HepG2 (cell line): ENCODE measurements around the gene MAPK12. TPM values are rescaled to one million over a fixed set of nuclear protein-coding genes. Genes with fewer than 3 reads are reported as not detected.
A peak's percentile ranks its signal among the peaks of the same experiment; 100 is the strongest.

ENCODE experiments used
- ATAC-seq: fragments of 200-7000 bp; cut with Tn5 transposase; 3 replicates; pipeline ENCODE4 v1.9.1; 2020; ENCODE audit warnings: mild to moderate bottlenecking, moderate library complexity
- BruUV-seq: library from RNA; stranded (reverse); fragments of 400-500 nt; replicated peaks from 2 replicates; lab custom pipeline; 2021; lab: Mats Ljungman, UMichigan
- CTCF ChIA-PET: fragments of 300-600 bp; formaldehyde crosslinking; extraction: SDS; loops from one replicate; lab custom pipeline; 2021; ENCODE audit warnings: low total read pairs, inconsistent platforms, low intra/inter-chr PET ratio; lab: Yijun Ruan, JAX
- POLR2A ChIA-PET: fragments of 350-600 bp; sonication (Branson Sonifier 250); formaldehyde crosslinking; loops from one replicate; lab custom pipeline; 2020; ENCODE audit warnings: antibody characterized with exemption, inconsistent platforms; lab: Yijun Ruan, JAX
- DNase-seq: peaks from one replicate; pipeline ENCODE4 v3.0.0-alpha.2; 2015; ENCODE audit warnings: low spot score
- FAIRE-seq: peaks from 3 replicates; lab custom pipeline; 2011; peaks lifted over from hg19 to GRCh38; lab: Jason Lieb, UNC
- H2AFZ ChIP-seq: one replicate; pipeline ENCODE4 v1.6.1; 2011; ENCODE audit warnings: low read length, inconsistent platforms
- H3K27ac ChIP-seq: fragments of 300-600 bp; 3 replicates; pipeline ENCODE4 v1.8.0; 2011; ENCODE audit warnings: mixed run types, mild to moderate bottlenecking, mixed read lengths, low read length, inconsistent platforms; ENCODE audit not compliant: insufficient read depth; ENCODE audit errors: extremely low read length
- H3K27me3 ChIP-seq, 2 experiments: fragments of 200-600 bp in 1 of 2; 2 replicates in 1 of 2; 3 replicates in 1 of 2; pipeline versions ENCODE4 v1.6.0 to v1.8.0; 2011; ENCODE audit warnings: low read length in 2 of 2, mild to moderate bottlenecking in 2 of 2, moderate library complexity in 2 of 2, inconsistent platforms in 1 of 2; ENCODE audit not compliant: insufficient read depth in 2 of 2, control insufficient read depth in 1 of 2
- H3K36me3 ChIP-seq, 2 experiments: fragments of 200-600 bp in 1 of 2; replicated peaks in 1 of 2; 2 replicates in 1 of 2; 3 replicates in 1 of 2; pipeline versions ENCODE4 v1.5.1 to v1.8.0; 2011; ENCODE audit warnings: low read length in 2 of 2, inconsistent platforms in 1 of 2; ENCODE audit not compliant: insufficient read depth in 2 of 2, control insufficient read depth in 1 of 2
- H3K4me1 ChIP-seq: 2 replicates; pipeline ENCODE4 v1.5.1; 2012; ENCODE audit warnings: low read length, inconsistent platforms; ENCODE audit not compliant: insufficient read depth
- H3K4me2 ChIP-seq: 2 replicates; pipeline ENCODE4 v1.6.0; 2011; ENCODE audit warnings: low read depth, low read length, inconsistent platforms
- H3K4me3 ChIP-seq, 3 experiments: fragments of 200-600 bp in 1 of 3; sonication (generic), shearing (Covaris generic) in 1 of 3; replicated peaks in 1 of 3; 2 replicates each; pipeline ENCODE4 v1.5.1; 2011 to 2016; ENCODE audit warnings: low read length in 3 of 3, inconsistent platforms in 2 of 3, low read depth in 2 of 3, mild to moderate bottlenecking in 2 of 3, control low read depth in 1 of 3, mixed read lengths in 1 of 3; ENCODE audit not compliant: insufficient read depth in 1 of 3
- H3K79me2 ChIP-seq: one replicate; pipeline ENCODE4 v1.6.1; 2011; ENCODE audit warnings: low read length, inconsistent platforms; ENCODE audit not compliant: insufficient read depth
- H3K9ac ChIP-seq: 2 replicates; pipeline ENCODE4 v1.6.0; 2011; ENCODE audit warnings: mild to moderate bottlenecking, low read depth, low read length, inconsistent platforms; ENCODE audit not compliant: insufficient read depth
- H3K9me3 ChIP-seq: 2 replicates; pipeline ENCODE4 v1.5.1; 2012; ENCODE audit warnings: mild to moderate bottlenecking, low read length
- H4K20me1 ChIP-seq: 2 replicates; pipeline ENCODE4 v1.6.0; 2011; ENCODE audit warnings: inconsistent platforms, mild to moderate bottlenecking, low read length, moderate library complexity; ENCODE audit not compliant: insufficient read depth
- AGO2 ChIP-seq: fragments of 200-400 bp; formaldehyde crosslinking; optimal IDR thresholded peaks from 2 replicates; pipeline ENCODE3; 2017; ENCODE audit warnings: mild to moderate bottlenecking, low read depth, low read length, moderate library complexity
- SP4 ChIP-seq: sonication (generic); formaldehyde crosslinking; IDR thresholded peaks from 2 replicates; pipeline ENCODE4 v1.8.1; 2023; ENCODE audit warnings: mild to moderate bottlenecking, missing genetic modification reagents
- ZBTB8A ChIP-seq: sonication (generic); formaldehyde crosslinking; IDR thresholded peaks from 2 replicates; pipeline ENCODE4 v1.4.0; 2020; ENCODE audit warnings: mild to moderate bottlenecking, low read depth, missing genetic modification reagents, borderline replicate concordance
- WGBS: methylation state at CpG from one replicate; pipeline ENCODE4 v1.1.6; 2017; ENCODE audit warnings: low lambda C conversion rate; 5-methylcytosine and 5-hydroxymethylcytosine counted together
- in situ Hi-C: cut with HindIII; loops from 2 replicates; pipeline ENCODE4 v1.10.0; 2017; ENCODE audit warnings: low pct_unique_long_range_greater_than_20kb; ENCODE audit not compliant: extremely low pct_ligation_motif_present
- intact Hi-C: fragments of 100-400 bp; cut with micrococcal nuclease; formaldehyde crosslinking; loops from one replicate; pipeline ENCODE4 v1.10.0; 2022; ENCODE audit not compliant: unreplicated experiment
- polyA plus RNA-seq, 8 experiments: library from polyadenylated mRNA; depleted of rRNA in 3 of 8; stranded (reverse) in 7 of 8; unstranded in 1 of 8; fragments of >200 nt; fragmentation: Illumina TruSeq in 4 of 8; extraction: Trizol in 4 of 8; gene quantifications; 2 replicates each; pipeline versions ENCODE4 v1.2.1 to v1.2.3, GENCODE V29; 2011 to 2016; ENCODE audit warnings: low read depth in 4 of 8, missing spikeins in 1 of 8, mixed read lengths in 1 of 8; ENCODE audit not compliant: insufficient read depth in 1 of 8
- total RNA-seq, 5 experiments: library from RNA; depleted of rRNA; stranded (reverse); fragments of >200 nt; fragmentation: Illumina TruSeq; extraction: Trizol; gene quantifications; 2 replicates each; pipeline ENCODE4 v1.2.3, GENCODE V29; 2016; ENCODE audit warnings: low read depth in 1 of 5
- TF ChIP-seq, protein P1 (sequence below): sonication (generic); formaldehyde crosslinking; IDR thresholded peaks from 2 replicates; pipeline ENCODE4 v1.4.0; 2020; ENCODE audit warnings: missing genetic modification reagents
- TF ChIP-seq, protein P2 (sequence below), 2 experiments: fragments of 450-650 bp in 1 of 2; sonication (generic) in 1 of 2; formaldehyde crosslinking; IDR thresholded peaks; 2 replicates each; pipeline versions ENCODE4 v1.5.0 to v1.8.0; 2020 to 2022; ENCODE audit warnings: mild to moderate bottlenecking in 1 of 2, missing genetic modification reagents in 1 of 2

MAPK12 gene
- total and polyA plus RNA-seq, 2 of the 13 experiments (the other 11 are each of a cell fraction or from before 2014, with no cell fraction given), result 22.2 to 23.3 TPM

DNA sequence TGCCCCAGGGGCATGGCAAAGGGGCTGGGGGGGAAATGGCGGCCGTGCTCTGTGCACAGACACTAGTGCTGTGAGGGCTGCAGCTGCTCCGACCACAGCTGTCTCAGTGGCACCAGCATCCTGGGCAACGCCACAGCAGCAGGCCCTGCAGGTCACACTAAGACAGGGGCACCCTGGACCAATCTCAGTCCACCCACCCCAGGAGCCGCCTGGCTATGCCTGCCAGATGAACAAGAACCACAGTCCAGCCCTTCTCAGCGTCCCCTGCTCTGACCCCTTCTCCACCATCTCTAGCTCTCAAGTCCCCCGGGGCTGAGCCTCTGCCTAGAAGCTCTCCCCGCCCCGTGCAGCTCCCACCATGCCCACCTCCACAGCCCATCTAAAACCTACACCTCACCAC lies 33.1 kb downstream of the MAPK12 start:
- no peak for DNase-seq
- Histone ChIP-seq H3K4me1 (peaks cover 11% of the 10 kb centered on the region), H3K27ac (no peak overlapping the region), H3K36me3 (peaks cover 10 to 23% of the 10 kb centered on the region in 2 experiments; a peak in 4 of 5 replicates), H3K79me2 (no peaks in the 10 kb centered on the region), H3K27me3 (no peaks in the 10 kb centered on the region), H3K4me2 (no peak overlapping the region), H3K9ac (no peak overlapping the region), H2AFZ (no peak overlapping the region), H3K4me3 (no peak overlapping the region), H4K20me1 (no peaks in the 10 kb centered on the region), H3K9me3 (no peaks in the 10 kb centered on the region)
- ATAC-seq, result no peak
- ChIA-PET CTCF (no interaction called here), POLR2A (interaction anchor here (1.2 kb wide), 1 partner anchor 9 kb away, joined by 3 read pairs; no protein-coding TSS in a partner anchor)
- TF ChIP-seq SP4, result no peak
- TF ChIP-seq AGO2, result peak; percentile 22
- TF ChIP-seq, protein P1, sequence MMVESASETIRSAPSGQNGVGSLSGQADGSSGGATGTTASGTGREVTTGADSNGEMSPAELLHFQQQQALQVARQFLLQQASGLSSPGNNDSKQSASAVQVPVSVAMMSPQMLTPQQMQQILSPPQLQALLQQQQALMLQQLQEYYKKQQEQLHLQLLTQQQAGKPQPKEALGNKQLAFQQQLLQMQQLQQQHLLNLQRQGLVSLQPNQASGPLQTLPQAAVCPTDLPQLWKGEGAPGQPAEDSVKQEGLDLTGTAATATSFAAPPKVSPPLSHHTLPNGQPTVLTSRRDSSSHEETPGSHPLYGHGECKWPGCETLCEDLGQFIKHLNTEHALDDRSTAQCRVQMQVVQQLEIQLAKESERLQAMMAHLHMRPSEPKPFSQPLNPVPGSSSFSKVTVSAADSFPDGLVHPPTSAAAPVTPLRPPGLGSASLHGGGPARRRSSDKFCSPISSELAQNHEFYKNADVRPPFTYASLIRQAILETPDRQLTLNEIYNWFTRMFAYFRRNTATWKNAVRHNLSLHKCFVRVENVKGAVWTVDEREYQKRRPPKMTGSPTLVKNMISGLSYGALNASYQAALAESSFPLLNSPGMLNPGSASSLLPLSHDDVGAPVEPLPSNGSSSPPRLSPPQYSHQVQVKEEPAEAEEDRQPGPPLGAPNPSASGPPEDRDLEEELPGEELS (CRISPR knock-in tag), result no peak
- TF ChIP-seq ZBTB8A (CRISPR knock-in tag), result no peak
- TF ChIP-seq, protein P2, sequence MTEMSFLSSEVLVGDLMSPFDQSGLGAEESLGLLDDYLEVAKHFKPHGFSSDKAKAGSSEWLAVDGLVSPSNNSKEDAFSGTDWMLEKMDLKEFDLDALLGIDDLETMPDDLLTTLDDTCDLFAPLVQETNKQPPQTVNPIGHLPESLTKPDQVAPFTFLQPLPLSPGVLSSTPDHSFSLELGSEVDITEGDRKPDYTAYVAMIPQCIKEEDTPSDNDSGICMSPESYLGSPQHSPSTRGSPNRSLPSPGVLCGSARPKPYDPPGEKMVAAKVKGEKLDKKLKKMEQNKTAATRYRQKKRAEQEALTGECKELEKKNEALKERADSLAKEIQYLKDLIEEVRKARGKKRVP (CRISPR knock-in tag; IDR thresholded peaks at IDR 0.05), result no peak
- in situ Hi-C loops (no loop called here), intact Hi-C loops (no loop called here)
- no TSS peak for BruUV-seq
- FAIRE-seq, result no peak
- 98% methylated on average over 5 of the region's 9 CpGs for WGBS
